Parathyroid adenoma (tissue), 2 donors: ENCODE data around the gene EFNA3.
A peak's percentile ranks its signal among the peaks of the same experiment; 100 is the strongest.

ENCODE experiments used
- H2AFZ ChIP-seq: fragments of 300-600 bp; sonication (generic); one replicate; pipeline ENCODE4 v1.7.0; 2017; ENCODE audit warnings: antibody characterized with exemption, mild to moderate bottlenecking
- H3K27ac ChIP-seq: fragments of 300-600 bp; sonication (generic); one replicate; pipeline ENCODE4 v1.7.0; 2017
- H3K27me3 ChIP-seq: fragments of 300-600 bp; sonication (generic); one replicate; pipeline ENCODE4 v1.7.0; 2017; ENCODE audit warnings: low read length; ENCODE audit not compliant: control insufficient read depth, insufficient read depth
- H3K36me3 ChIP-seq: fragments of 300-600 bp; sonication (generic); one replicate; pipeline ENCODE4 v1.7.0; 2017; ENCODE audit warnings: low read length; ENCODE audit not compliant: control insufficient read depth, insufficient read depth
- H3K4me1 ChIP-seq: fragments of 300-600 bp; sonication (generic); one replicate; pipeline ENCODE4 v1.7.0; 2017; ENCODE audit warnings: control low read depth
- H3K4me2 ChIP-seq: fragments of 300-600 bp; sonication (generic); one replicate; pipeline ENCODE4 v1.7.0; 2017; ENCODE audit warnings: low read length
- H3K4me3 ChIP-seq: fragments of 300-600 bp; sonication (generic); one replicate; pipeline ENCODE4 v1.7.0; 2017; ENCODE audit warnings: low read depth, low read length
- H3K79me2 ChIP-seq: fragments of 300-600 bp; sonication (generic); one replicate; pipeline ENCODE4 v1.7.0; 2017; ENCODE audit warnings: control low read depth
- H3K9ac ChIP-seq: fragments of 300-600 bp; sonication (generic); one replicate; pipeline ENCODE4 v1.7.0; 2017; ENCODE audit warnings: mild to moderate bottlenecking
- H3K9me3 ChIP-seq: fragments of 300-600 bp; sonication (generic); one replicate; pipeline ENCODE4 v1.7.0; 2017; ENCODE audit warnings: low read length; ENCODE audit not compliant: control insufficient read depth
- TF ChIP-seq, protein P1 (sequence below): fragments of 300-600 bp; sonication (generic); IDR thresholded peaks from one replicate; pipeline ENCODE4 v1.7.0; 2017; ENCODE audit warnings: antibody characterized with exemption, mild to moderate bottlenecking
- donor health status: primary hyperparathyroidism.

EFNA3 gene

DNA sequence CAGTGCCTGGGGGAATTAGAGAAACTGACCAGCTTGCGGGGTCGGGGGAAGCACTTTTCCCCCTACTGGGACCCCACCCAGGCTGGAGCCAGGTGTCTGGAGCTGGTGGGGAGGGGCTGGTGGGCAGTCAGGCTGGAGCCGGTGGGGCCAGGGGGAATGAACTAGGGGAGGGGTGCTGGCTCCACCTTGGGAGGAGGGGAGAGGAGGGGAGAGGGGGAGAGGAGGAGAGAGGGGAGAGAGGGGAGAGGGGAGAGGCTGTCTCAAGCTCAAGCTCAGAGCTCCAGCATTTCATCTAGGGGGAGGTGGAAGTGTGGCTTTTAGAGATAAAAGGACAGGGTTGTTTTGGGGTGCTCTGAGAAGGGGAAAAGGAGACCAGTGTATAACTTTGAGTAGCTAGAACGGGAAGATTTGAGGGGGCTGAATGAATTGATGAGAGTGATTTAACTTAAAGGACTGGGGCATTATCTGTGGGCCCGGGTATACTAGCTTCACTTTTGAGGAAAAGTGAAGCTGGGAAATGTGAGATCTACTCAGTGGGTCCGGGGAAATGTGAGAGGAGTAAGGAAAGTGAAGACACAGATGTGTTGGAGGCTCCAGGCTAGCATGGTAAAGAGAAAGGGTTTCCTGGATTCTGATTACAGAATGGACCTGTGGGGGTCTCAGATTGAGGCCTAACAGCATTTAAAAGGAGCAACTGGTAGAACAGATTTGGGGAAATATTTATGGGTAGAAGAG is 51.8 kb downstream of the EFNA3 start:
- Histone ChIP-seq H3K79me2 (no peaks in the 10 kb centered on the region), H3K9ac (no peak overlapping the region), H3K9me3 (no peaks in the 10 kb centered on the region), H3K36me3 (no peaks in the 10 kb centered on the region), H2AFZ (no peak overlapping the region), H3K27me3 (no peaks in the 10 kb centered on the region), H3K4me2 (peak overlapping the region; percentile 57), H3K4me1 (peaks cover 2% of the 10 kb centered on the region), H3K27ac (peak overlapping the region; percentile 72), H3K4me3 (peak overlapping the region; percentile 75)
- TF ChIP-seq, protein P1, sequence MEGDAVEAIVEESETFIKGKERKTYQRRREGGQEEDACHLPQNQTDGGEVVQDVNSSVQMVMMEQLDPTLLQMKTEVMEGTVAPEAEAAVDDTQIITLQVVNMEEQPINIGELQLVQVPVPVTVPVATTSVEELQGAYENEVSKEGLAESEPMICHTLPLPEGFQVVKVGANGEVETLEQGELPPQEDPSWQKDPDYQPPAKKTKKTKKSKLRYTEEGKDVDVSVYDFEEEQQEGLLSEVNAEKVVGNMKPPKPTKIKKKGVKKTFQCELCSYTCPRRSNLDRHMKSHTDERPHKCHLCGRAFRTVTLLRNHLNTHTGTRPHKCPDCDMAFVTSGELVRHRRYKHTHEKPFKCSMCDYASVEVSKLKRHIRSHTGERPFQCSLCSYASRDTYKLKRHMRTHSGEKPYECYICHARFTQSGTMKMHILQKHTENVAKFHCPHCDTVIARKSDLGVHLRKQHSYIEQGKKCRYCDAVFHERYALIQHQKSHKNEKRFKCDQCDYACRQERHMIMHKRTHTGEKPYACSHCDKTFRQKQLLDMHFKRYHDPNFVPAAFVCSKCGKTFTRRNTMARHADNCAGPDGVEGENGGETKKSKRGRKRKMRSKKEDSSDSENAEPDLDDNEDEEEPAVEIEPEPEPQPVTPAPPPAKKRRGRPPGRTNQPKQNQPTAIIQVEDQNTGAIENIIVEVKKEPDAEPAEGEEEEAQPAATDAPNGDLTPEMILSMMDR = no peak

DNA sequence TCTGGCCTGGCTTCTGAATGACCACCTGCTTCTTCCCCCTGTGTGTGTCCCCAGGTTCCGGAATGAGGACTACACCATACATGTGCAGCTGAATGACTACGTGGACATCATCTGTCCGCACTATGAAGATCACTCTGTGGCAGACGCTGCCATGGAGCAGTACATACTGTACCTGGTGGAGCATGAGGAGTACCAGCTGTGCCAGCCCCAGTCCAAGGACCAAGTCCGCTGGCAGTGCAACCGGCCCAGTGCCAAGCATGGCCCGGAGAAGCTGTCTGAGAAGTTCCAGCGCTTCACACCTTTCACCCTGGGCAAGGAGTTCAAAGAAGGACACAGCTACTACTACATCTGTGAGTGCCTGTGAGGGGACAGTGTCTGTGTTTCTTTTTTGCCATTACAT is 52.6 kb downstream of the EFNA3 start:
- no peak overlapping the region for H3K9ac ChIP-seq
- H3K4me1 ChIP-seq = peaks cover 2% of the 10 kb centered on the region
- H2AFZ ChIP-seq = no peak overlapping the region
- H3K36me3 ChIP-seq = no peaks in the 10 kb centered on the region
- peak overlapping the region; percentile 20 for H3K4me2 ChIP-seq
- no peaks in the 10 kb centered on the region for H3K27me3 ChIP-seq
- H3K4me3 ChIP-seq = peak overlapping the region; percentile 75
- H3K79me2 ChIP-seq = no peaks in the 10 kb centered on the region
- no peak overlapping the region for H3K27ac ChIP-seq
- H3K9me3 ChIP-seq = no peaks in the 10 kb centered on the region
- TF ChIP-seq, protein P1 = no peak

DNA sequence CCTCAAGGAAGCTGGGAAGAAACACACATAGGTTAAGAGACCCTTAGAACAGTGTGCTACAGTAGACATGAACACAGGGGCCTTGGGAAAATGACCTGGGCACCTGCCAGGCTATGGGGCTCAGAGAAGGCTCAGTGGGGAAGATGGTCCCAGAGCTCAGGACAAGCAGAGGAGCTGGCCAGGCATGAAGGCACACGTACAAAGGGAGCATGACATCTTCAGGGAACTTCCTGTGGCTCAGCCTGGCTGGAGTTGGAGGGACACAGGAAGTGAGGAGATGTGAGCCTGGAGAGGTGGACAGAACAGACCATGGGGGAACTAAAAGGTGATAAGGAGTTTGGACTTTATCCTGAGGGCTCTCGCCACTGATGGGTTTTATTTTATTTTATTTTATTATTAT is 53.2 kb downstream of the EFNA3 start:
- Histone ChIP-seq H2AFZ (no peak overlapping the region), H3K36me3 (no peaks in the 10 kb centered on the region), H3K4me1 (peaks cover 2% of the 10 kb centered on the region), H3K27me3 (no peaks in the 10 kb centered on the region), H3K27ac (no peak overlapping the region), H3K4me3 (no peak overlapping the region), H3K4me2 (no peak overlapping the region), H3K9ac (no peak overlapping the region), H3K79me2 (no peaks in the 10 kb centered on the region), H3K9me3 (no peaks in the 10 kb centered on the region)
- TF ChIP-seq, protein P1 = no peak

DNA sequence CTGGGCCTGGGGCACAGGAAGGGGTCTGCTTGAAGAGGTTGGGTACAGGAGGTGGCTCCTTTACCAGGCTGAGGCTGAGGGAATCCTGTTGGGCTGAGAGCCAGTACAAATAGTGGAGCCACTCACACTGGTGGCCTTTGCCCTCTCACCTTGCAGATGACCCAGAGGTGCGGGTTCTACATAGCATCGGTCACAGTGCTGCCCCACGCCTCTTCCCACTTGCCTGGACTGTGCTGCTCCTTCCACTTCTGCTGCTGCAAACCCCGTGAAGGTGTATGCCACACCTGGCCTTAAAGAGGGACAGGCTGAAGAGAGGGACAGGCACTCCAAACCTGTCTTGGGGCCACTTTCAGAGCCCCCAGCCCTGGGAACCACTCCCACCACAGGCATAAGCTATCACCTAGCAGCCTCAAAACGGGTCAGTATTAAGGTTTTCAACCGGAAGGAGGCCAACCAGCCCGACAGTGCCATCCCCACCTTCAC is 55.2 kb downstream of the EFNA3 start:
- H3K79me2 ChIP-seq = no peaks in the 10 kb centered on the region
- H3K9ac ChIP-seq = no peak overlapping the region
- H3K27me3 ChIP-seq = no peaks in the 10 kb centered on the region
- no peak overlapping the region for H3K27ac ChIP-seq
- H3K4me3 ChIP-seq = no peak overlapping the region
- H3K4me1 ChIP-seq = peaks cover 2% of the 10 kb centered on the region
- H3K9me3 ChIP-seq = no peaks in the 10 kb centered on the region
- no peak overlapping the region for H2AFZ ChIP-seq
- H3K36me3 ChIP-seq = no peaks in the 10 kb centered on the region
- TF ChIP-seq, protein P1 = no peak
- no peak overlapping the region for H3K4me2 ChIP-seq

DNA sequence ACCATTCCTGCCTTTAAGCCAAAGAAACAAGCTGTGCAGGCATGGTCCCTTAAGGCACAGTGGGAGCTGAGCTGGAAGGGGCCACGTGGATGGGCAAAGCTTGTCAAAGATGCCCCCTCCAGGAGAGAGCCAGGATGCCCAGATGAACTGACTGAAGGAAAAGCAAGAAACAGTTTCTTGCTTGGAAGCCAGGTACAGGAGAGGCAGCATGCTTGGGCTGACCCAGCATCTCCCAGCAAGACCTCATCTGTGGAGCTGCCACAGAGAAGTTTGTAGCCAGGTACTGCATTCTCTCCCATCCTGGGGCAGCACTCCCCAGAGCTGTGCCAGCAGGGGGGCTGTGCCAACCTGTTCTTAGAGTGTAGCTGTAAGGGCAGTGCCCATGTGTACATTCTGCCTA is 55.7 kb downstream of the EFNA3 start:
- H3K4me1 ChIP-seq = peaks cover 2% of the 10 kb centered on the region
- H3K27ac ChIP-seq = peak overlapping the region; percentile 98
- no peaks in the 10 kb centered on the region for H3K27me3 ChIP-seq
- no peak overlapping the region for H2AFZ ChIP-seq
- no peak overlapping the region for H3K9ac ChIP-seq
- no peaks in the 10 kb centered on the region for H3K79me2 ChIP-seq
- H3K4me2 ChIP-seq = peak overlapping the region; percentile 99
- no peaks in the 10 kb centered on the region for H3K36me3 ChIP-seq
- TF ChIP-seq, protein P1 = no peak
- H3K4me3 ChIP-seq = peak overlapping the region; percentile 79
- no peaks in the 10 kb centered on the region for H3K9me3 ChIP-seq
